Colonic mucosa (tissue), 4 donors: Measurements from ENCODE around the gene MBD2. TPM values are rescaled to one million over a fixed set of nuclear protein-coding genes. Genes with fewer than 3 reads are reported as not detected.

Experiments
- DNase-seq: peaks from one replicate; pipeline ENCODE4 v3.0.0-alpha.2; 2020
- H3K27ac ChIP-seq: fragments of 200-600 bp; one replicate; pipeline ENCODE4 v1.8.0; 2021
- H3K27me3 ChIP-seq: fragments of 200-600 bp; one replicate; pipeline ENCODE4 v1.8.0; 2021
- H3K36me3 ChIP-seq: fragments of 200-600 bp; one replicate; pipeline ENCODE4 v1.8.0; 2021
- H3K4me1 ChIP-seq: fragments of 200-600 bp; one replicate; pipeline ENCODE4 v1.8.0; 2021; ENCODE audit warnings: mild to moderate bottlenecking
- H3K4me3 ChIP-seq: fragments of 200-600 bp; one replicate; pipeline ENCODE4 v1.8.0; 2021
- H3K9ac ChIP-seq, 2 donors: one replicate each; pipeline ENCODE4 v1.7.0; 2013; ENCODE audit warnings: control low read depth in 2 of 2, low read depth in 2 of 2, low read length in 2 of 2
- H3K9me3 ChIP-seq: fragments of 200-600 bp; one replicate; pipeline ENCODE4 v1.8.0; 2021
- intact Hi-C: fragments of 100-400 bp; cut with DNase I; formaldehyde crosslinking; loops from one replicate; pipeline ENCODE4 v1.14.1; 2022
- total RNA-seq, 2 donors: library from RNA; stranded (reverse); fragmentation: NEBNext Ultra II Directional in 1 of 2; extraction: Animal tissue kit (Norgen Biotek cat#: 25700) in 1 of 2; gene quantifications; one replicate each; pipeline ENCODE4 v1.2.1, GENCODE V29; 2021
- TF ChIP-seq, protein P1 (sequence below): fragments of 200-600 bp; IDR thresholded peaks from one replicate; pipeline ENCODE4 v1.8.0; 2022; ENCODE audit warnings: antibody characterized with exemption, mild to moderate bottlenecking
- donor health status: healthy.
- donor health status: DM: no; HTN: no; CAD: no.
- donor health status: DM: no; HTN: no; CAD: no.

MBD2 gene
- total RNA-seq, 2 donors from 2014 or later = 110 to 138 TPM

DNA sequence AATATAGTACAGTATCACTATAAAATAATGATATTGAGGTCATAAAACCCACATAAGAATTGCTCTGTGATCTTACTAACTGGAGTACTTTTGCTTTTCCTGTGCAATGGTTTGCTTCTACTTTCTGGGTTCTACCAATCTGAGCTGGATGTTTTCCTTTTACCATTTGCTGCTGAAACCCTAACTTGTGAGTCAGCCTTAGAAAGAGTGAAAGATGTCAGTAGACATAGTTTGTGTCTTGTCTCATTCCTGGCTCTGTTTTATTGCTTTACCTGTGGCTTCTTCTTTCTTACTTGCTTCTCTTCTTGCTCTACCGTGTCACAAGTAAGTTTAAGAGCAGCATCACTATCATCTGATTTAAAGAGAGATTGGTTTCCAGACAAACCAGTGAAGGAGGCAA, 61.0 kb downstream of the MBD2 start:
- no peaks in the 10 kb centered on the region for H3K4me1 ChIP-seq
- H3K4me3 ChIP-seq = no peak overlapping the region
- TF ChIP-seq, protein P1, sequence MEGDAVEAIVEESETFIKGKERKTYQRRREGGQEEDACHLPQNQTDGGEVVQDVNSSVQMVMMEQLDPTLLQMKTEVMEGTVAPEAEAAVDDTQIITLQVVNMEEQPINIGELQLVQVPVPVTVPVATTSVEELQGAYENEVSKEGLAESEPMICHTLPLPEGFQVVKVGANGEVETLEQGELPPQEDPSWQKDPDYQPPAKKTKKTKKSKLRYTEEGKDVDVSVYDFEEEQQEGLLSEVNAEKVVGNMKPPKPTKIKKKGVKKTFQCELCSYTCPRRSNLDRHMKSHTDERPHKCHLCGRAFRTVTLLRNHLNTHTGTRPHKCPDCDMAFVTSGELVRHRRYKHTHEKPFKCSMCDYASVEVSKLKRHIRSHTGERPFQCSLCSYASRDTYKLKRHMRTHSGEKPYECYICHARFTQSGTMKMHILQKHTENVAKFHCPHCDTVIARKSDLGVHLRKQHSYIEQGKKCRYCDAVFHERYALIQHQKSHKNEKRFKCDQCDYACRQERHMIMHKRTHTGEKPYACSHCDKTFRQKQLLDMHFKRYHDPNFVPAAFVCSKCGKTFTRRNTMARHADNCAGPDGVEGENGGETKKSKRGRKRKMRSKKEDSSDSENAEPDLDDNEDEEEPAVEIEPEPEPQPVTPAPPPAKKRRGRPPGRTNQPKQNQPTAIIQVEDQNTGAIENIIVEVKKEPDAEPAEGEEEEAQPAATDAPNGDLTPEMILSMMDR = no peak
- intact Hi-C loops = no loop called here
- DNase-seq = no peak
- H3K36me3 ChIP-seq = peaks cover 17% of the 10 kb centered on the region
- no peak overlapping the region for H3K9ac ChIP-seq
- H3K9me3 ChIP-seq = no peaks in the 10 kb centered on the region
- no peaks in the 10 kb centered on the region for H3K27me3 ChIP-seq
- H3K27ac ChIP-seq = no peak overlapping the region

GRCh38 chr18:54162431-54162830, 62.0 kb downstream of the MBD2 start:
- TF ChIP-seq, protein P1 = no peak
- Histone ChIP-seq H3K27ac (no peak overlapping the region), H3K4me3 (no peak overlapping the region), H3K27me3 (no peaks in the 10 kb centered on the region), H3K9me3 (no peaks in the 10 kb centered on the region), H3K36me3 (peaks cover 18% of the 10 kb centered on the region), H3K4me1 (no peaks in the 10 kb centered on the region), H3K9ac (no peak overlapping the region)
- DNase-seq = no peak
- intact Hi-C loops = no loop called here

GRCh38 chr18:54161267-54161666, 63.2 kb downstream of the MBD2 start:
- no peak overlapping the region for H3K27ac ChIP-seq
- H3K9ac ChIP-seq = no peak overlapping the region
- H3K4me3 ChIP-seq = no peak overlapping the region
- H3K9me3 ChIP-seq = no peaks in the 10 kb centered on the region
- TF ChIP-seq, protein P1 = no peak
- intact Hi-C loops = no loop called here
- peaks cover 18% of the 10 kb centered on the region for H3K36me3 ChIP-seq
- no peaks in the 10 kb centered on the region for H3K4me1 ChIP-seq
- H3K27me3 ChIP-seq = no peaks in the 10 kb centered on the region
- no peak for DNase-seq

DNA sequence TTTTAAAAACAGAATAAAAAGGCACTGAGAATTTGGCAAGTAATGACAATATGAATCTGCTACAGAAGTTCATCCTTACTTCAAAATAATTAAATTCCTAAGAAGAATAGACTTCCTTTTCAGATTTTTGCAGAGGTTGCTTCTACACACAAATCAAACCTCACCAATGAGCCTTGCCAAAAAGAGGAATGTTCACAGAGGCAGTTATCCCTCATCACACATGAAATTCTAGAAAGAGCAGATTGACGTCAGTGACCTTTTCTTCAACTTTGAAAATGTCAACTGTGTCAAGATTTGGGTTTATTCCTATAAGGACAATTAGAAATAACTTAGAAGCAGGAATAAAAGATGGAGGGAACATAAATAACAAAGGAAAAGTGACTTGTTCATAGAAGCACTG, 64.6 kb downstream of the MBD2 start:
- no peak overlapping the region for H3K4me3 ChIP-seq
- no peak for DNase-seq
- TF ChIP-seq, protein P1 = no peak
- no peaks in the 10 kb centered on the region for H3K27me3 ChIP-seq
- H3K9ac ChIP-seq = no peak overlapping the region
- no peaks in the 10 kb centered on the region for H3K9me3 ChIP-seq
- H3K4me1 ChIP-seq = no peaks in the 10 kb centered on the region
- peaks cover 18% of the 10 kb centered on the region for H3K36me3 ChIP-seq
- no peak overlapping the region for H3K27ac ChIP-seq
- intact Hi-C loops = no loop called here

DNA sequence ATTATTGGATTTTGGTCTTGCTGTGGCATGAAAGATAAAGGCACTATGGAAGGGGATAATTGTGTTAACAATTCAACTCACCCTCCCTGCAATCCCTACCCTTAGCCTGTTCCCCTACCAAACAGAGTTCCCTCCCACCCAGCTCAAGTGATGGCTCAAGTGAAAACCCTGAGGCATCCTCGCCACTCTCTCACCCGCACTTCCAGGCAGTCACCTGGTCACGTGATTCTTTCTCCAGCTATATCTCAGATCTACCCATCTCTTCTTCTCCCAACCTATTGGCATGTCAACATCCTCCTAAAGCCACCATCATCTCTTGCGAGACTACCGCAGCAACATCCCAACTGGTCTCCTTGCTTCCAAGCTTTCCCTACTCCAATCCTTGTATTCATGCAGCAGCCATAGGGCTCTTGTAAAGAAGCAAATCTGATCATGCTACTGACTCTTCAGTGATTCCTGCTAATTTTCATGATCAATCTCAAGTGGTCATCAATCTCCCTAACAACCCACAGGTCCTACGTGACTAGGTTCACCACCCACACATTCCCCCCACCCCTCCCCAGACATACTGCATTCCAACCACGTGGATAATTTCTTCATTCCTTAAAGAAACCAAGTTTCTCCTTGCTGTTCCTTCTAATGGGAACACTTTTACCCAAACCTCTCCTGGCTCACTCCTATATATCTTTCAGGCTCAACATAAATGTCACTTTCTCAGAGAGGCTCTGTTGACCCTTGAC, 66.7 kb downstream of the MBD2 start:
- intact Hi-C loops = no loop called here
- Histone ChIP-seq H3K4me3 (no peak overlapping the region), H3K36me3 (peaks cover 5% of the 10 kb centered on the region), H3K27ac (no peak overlapping the region), H3K9ac (no peak overlapping the region), H3K4me1 (no peaks in the 10 kb centered on the region), H3K9me3 (no peaks in the 10 kb centered on the region), H3K27me3 (no peaks in the 10 kb centered on the region)
- TF ChIP-seq, protein P1 = no peak
- DNase-seq = no peak
